HEK293 (cell line): ENCODE measurements around the gene SPTLC2.

ENCODE experiments used
- ZNF274 ChIP-seq, 2 experiments: fragments of 200-500 bp in 1 of 2; fragments of 450-650 bp in 1 of 2; sonication (Bioruptor generic) in 1 of 2; formaldehyde crosslinking in 1 of 2; IDR thresholded peaks; 2 replicates each; pipeline versions ENCODE4 v1.5.1 to v1.6.1; 2014 to 2016; ENCODE audit warnings: borderline replicate concordance in 1 of 2, inconsistent platforms in 1 of 2, low read length in 1 of 2, missing biosample characterization in 1 of 2, missing genetic modification characterization in 1 of 2
- ZNF768 ChIP-seq: fragments of 450-650 bp; formaldehyde crosslinking; IDR thresholded peaks from 2 replicates; pipeline ENCODE4 v1.5.1; 2018; ENCODE audit warnings: missing biosample characterization, mild to moderate bottlenecking, missing genetic modification characterization
- ZSCAN16 ChIP-seq: fragments of 450-650 bp; formaldehyde crosslinking; IDR thresholded peaks from 2 replicates; pipeline ENCODE4 v1.5.1; 2016; ENCODE audit warnings: missing biosample characterization, missing genetic modification characterization

DNA sequence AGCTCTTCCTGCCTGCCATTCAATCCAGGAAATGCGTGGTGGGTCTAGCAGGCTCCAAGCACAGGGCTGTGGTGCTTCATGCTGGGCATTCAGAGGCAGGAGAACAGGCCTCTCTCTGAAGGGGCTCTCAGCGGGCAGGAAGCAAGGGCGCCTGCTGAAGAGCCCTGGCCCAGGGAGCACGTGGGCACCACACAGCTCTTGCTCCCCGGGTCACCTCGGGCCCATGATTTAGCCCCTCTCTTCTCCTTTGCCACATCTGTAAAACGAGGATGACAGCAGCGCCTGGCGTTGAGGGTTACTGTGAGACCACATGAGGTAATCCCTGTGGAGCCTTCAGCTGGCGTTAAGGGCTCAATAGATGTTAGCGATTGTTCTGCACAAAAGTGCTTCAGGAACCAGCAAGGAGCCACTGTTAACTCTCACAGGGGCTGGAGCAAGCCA is 37.6 kb upstream of the SPTLC2 start:
- TF ChIP-seq ZSCAN16 (tag by site-specific recombination) (no peak), ZNF274 (IDR thresholded peaks at IDR 0.05; ENCODE audit: low read length) (no peak), ZNF274 (tag by site-specific recombination; IDR thresholded peaks at IDR 0.05; ENCODE audit: borderline replicate concordance) (no peak), ZNF768 (tag by site-specific recombination) (no peak)
